Smooth muscle cell (in vitro differentiated cells): ENCODE results near the gene POM121L12. TPM values are rescaled to one million over a fixed set of nuclear protein-coding genes. Genes with fewer than 3 reads are reported as not detected.

ENCODE experiments used
- DNase-seq: peaks from one replicate; lab custom pipeline; 2025; ENCODE audit not compliant: unreplicated experiment; lab: John Stamatoyannopoulos, UW
- H2AFZ ChIP-seq: fragments of 200-600 bp; sonication (generic); 2 replicates; pipeline ENCODE4 v1.6.0; 2016; ENCODE audit warnings: antibody characterized with exemption, low read depth, mild to moderate bottlenecking
- H3F3A ChIP-seq: fragments of 200-600 bp; sonication (generic); 2 replicates; pipeline ENCODE4 v1.6.0; 2017; ENCODE audit warnings: antibody characterized with exemption, low read depth
- H3K27ac ChIP-seq: fragments of 200-600 bp; sonication (generic); 2 replicates; pipeline ENCODE4 v1.5.1; 2016; ENCODE audit warnings: low read depth, mild to moderate bottlenecking
- H3K27me3 ChIP-seq: fragments of 200-600 bp; sonication (generic); 2 replicates; pipeline ENCODE4 v1.6.1; 2016; ENCODE audit warnings: low read depth, mild to moderate bottlenecking
- H3K36me3 ChIP-seq: fragments of 200-600 bp; sonication (generic); 2 replicates; pipeline ENCODE4 v1.5.1; 2016; ENCODE audit warnings: low read depth
- H3K4me1 ChIP-seq: fragments of 200-600 bp; sonication (generic); 2 replicates; pipeline ENCODE4 v1.5.1; 2016; ENCODE audit warnings: low read depth
- H3K4me2 ChIP-seq: fragments of 200-600 bp; sonication (generic); 2 replicates; pipeline ENCODE4 v1.6.0; 2016; ENCODE audit warnings: mild to moderate bottlenecking
- H3K4me3 ChIP-seq: fragments of 200-600 bp; sonication (generic); 2 replicates; pipeline ENCODE4 v1.5.1; 2016; ENCODE audit warnings: mild to moderate bottlenecking
- H3K79me2 ChIP-seq: fragments of 200-600 bp; sonication (generic); 2 replicates; pipeline ENCODE4 v1.6.0; 2016; ENCODE audit warnings: low read depth, mild to moderate bottlenecking
- H3K9ac ChIP-seq: fragments of 200-600 bp; sonication (generic); 2 replicates; pipeline ENCODE4 v1.6.0; 2016; ENCODE audit warnings: low read depth
- H3K9me3 ChIP-seq: fragments of 200-600 bp; sonication (generic); replicated peaks from 2 replicates; pipeline ENCODE4 v1.5.1; 2016; ENCODE audit warnings: low read depth
- H4K20me1 ChIP-seq: fragments of 200-600 bp; sonication (generic); 2 replicates; pipeline ENCODE4 v1.6.0; 2016; ENCODE audit warnings: low read depth
- WGBS: methylation state at CpG from one replicate; pipeline ENCODE4 v1.1.7; 2016; ENCODE audit warnings: low lambda C conversion rate; 5-methylcytosine and 5-hydroxymethylcytosine counted together
- polyA plus RNA-seq: library from polyadenylated mRNA; unstranded; fragments of >200 nt; fragmentation: Nextera tagmentation; extraction: Ambion mirVana; gene quantifications from 2 replicates; pipeline ENCODE4 v1.2.1, GENCODE V29; 2016
- total RNA-seq: library from RNA; depleted of rRNA; stranded (reverse); fragments of >200 nt; gene quantifications from 2 replicates; pipeline ENCODE4 v1.2.3, GENCODE V29; 2014
- TF ChIP-seq, protein P1 (sequence below): fragments of 200-600 bp; sonication (generic); IDR thresholded peaks from 2 replicates; pipeline ENCODE4 v1.5.1; 2017; ENCODE audit warnings: borderline replicate concordance, mild to moderate bottlenecking, antibody characterized with exemption; ENCODE audit not compliant: insufficient read depth, poor library complexity, severe bottlenecking

Gene POM121L12
- total and polyA plus RNA-seq, 2 experiments from 2014 or later = not detected

DNA sequence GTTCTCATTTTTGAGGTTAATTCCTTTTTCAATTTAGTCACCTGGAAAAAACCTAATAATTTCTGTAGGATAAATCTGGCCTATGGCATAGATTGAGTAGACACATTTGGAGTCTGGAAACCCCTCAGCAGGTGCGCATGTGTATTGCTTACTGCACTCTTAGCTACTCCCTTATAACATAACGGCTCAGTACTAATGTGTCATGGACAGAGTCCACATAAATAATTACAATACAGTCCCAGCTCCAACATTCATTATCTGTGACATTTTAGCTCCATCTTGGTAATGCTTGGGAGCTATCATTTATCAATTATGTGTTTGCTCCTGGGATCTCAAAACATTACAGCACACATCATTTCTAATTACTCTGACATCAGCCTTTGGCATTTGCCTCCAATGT is 33.2 kb downstream of the POM121L12 start:
- Histone ChIP-seq H3K79me2 (no peaks in the 10 kb centered on the region), H3K4me1 (no peaks in the 10 kb centered on the region), H3K36me3 (no peaks in the 10 kb centered on the region), H3K9ac (no peak overlapping the region), H3K27ac (no peak overlapping the region), H3K27me3 (no peaks in the 10 kb centered on the region), H3K4me3 (no peak overlapping the region), H3F3A (no peaks in the 10 kb centered on the region), H3K4me2 (no peak overlapping the region), H4K20me1 (no peaks in the 10 kb centered on the region), H3K9me3 (no peaks in the 10 kb centered on the region), H2AFZ (no peak overlapping the region)
- TF ChIP-seq, protein P1, sequence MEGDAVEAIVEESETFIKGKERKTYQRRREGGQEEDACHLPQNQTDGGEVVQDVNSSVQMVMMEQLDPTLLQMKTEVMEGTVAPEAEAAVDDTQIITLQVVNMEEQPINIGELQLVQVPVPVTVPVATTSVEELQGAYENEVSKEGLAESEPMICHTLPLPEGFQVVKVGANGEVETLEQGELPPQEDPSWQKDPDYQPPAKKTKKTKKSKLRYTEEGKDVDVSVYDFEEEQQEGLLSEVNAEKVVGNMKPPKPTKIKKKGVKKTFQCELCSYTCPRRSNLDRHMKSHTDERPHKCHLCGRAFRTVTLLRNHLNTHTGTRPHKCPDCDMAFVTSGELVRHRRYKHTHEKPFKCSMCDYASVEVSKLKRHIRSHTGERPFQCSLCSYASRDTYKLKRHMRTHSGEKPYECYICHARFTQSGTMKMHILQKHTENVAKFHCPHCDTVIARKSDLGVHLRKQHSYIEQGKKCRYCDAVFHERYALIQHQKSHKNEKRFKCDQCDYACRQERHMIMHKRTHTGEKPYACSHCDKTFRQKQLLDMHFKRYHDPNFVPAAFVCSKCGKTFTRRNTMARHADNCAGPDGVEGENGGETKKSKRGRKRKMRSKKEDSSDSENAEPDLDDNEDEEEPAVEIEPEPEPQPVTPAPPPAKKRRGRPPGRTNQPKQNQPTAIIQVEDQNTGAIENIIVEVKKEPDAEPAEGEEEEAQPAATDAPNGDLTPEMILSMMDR = no peak
- DNase-seq = no peak
- 98% methylated on average over 2 of the region's 2 CpGs for WGBS

DNA sequence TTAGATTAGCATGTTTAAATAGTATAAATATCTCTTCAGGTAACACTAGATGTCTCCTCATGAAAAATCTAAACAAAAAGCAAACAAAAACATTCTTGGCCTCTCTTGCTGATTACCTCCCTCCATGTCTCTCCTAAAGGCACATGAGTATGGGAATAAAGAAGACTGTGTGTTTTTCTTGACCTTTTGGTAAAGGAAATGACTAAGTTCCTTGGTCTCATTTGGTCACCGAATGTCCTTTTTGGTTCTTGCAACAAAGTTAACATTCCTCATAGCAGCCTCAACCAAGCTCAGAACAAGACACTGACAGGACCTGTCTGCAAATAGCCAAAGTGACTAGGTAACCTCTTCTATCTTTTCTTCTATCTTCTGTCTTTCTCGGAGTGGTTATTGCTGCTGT is 35.5 kb downstream of the POM121L12 start:
- H3K4me3 ChIP-seq = no peak overlapping the region
- WGBS = 52% methylated on average over 2 of the region's 2 CpGs
- H3K79me2 ChIP-seq = no peaks in the 10 kb centered on the region
- H2AFZ ChIP-seq = no peak overlapping the region
- no peaks in the 10 kb centered on the region for H3K9me3 ChIP-seq
- no peaks in the 10 kb centered on the region for H4K20me1 ChIP-seq
- H3K36me3 ChIP-seq = no peaks in the 10 kb centered on the region
- no peaks in the 10 kb centered on the region for H3K4me1 ChIP-seq
- no peak overlapping the region for H3K27ac ChIP-seq
- TF ChIP-seq, protein P1 = no peak
- no peaks in the 10 kb centered on the region for H3K27me3 ChIP-seq
- no peak overlapping the region for H3K4me2 ChIP-seq
- no peak for DNase-seq
- no peaks in the 10 kb centered on the region for H3F3A ChIP-seq
- no peak overlapping the region for H3K9ac ChIP-seq
